Activated CD4-positive, alpha-beta T cell treated with anti-CD3 and anti-CD28 coated beads, Interleukin-2, amount 10 ng/mL, durations not matched to agents 24 days and 14 days (primary cell): ENCODE data around the gene YTHDF2. TPM values are rescaled to one million over a fixed set of nuclear protein-coding genes. Genes with fewer than 3 reads are reported as not detected.
"Not testable (repeated sequence)": the region's sequence is repeated elsewhere in the genome, so short reads cannot be mapped to it uniquely, and the experiment has no call there.

Experiments
- DNase-seq: peaks from one replicate; pipeline ENCODE4 v3.0.0; 2022
- H3K27ac Mint-ChIP-seq: one replicate; pipeline ENCODE4 v1.8.0; 2022; ENCODE audit warnings: mild to moderate bottlenecking, mixed read lengths
- H3K27me3 Mint-ChIP-seq: one replicate; pipeline ENCODE4 v1.8.0; 2022; ENCODE audit warnings: mixed read lengths
- H3K36me3 Mint-ChIP-seq: one replicate; pipeline ENCODE4 v1.8.0; 2022; ENCODE audit warnings: low read depth, mild to moderate bottlenecking, mixed read lengths
- H3K4me1 Mint-ChIP-seq: one replicate; pipeline ENCODE4 v1.8.0; 2021; ENCODE audit warnings: mixed read lengths
- H3K4me3 Mint-ChIP-seq: one replicate; pipeline ENCODE4 v1.8.0; 2022; ENCODE audit warnings: mild to moderate bottlenecking, moderate library complexity, mixed read lengths
- H3K9me3 Mint-ChIP-seq: one replicate; pipeline ENCODE4 v1.8.0; 2021; ENCODE audit warnings: mixed read lengths
- intact Hi-C: fragments of 100-400 bp; cut with micrococcal nuclease; formaldehyde crosslinking; loops from one replicate; pipeline ENCODE4 v1.15.1; 2023
- total RNA-seq: library from RNA; stranded (reverse); gene quantifications from 2 replicates; pipeline ENCODE4 v1.2.3, GENCODE V29; 2022

Gene YTHDF2
- total RNA-seq, 1 donor from 2014 or later = 92.6 TPM

- H3K27me3 Mint-ChIP-seq = peaks cover 10% of the 10 kb centered on the region
Observed at GRCh38 chr1:28775121-28775942, 38.6 kb downstream of the YTHDF2 start.

DNA sequence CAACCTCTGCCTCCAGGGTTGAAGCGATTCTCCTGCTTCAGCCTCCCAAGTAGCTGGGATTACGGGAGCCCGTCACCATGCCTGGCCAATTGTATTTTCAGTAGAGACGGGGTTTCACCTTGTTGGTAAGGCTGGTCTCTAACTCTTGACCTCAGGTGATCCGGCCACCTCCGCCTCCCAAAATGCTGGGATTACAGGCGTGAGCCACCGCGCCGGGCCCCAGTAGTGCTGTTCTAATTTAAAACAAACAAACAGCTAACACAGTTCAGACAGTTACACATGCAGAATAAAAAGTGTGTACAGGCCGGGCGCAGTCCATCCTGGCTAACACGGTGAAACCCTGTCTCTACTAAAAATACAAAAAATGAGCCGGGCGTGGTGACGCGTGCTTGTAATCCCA, 39.6 kb downstream of the YTHDF2 start:
- intact Hi-C loops = no loop called here
- Mint-ChIP-seq H3K9me3 (no peaks in the 10 kb centered on the region), H3K4me1 (peaks cover 4% of the 10 kb centered on the region), H3K27ac (no peak overlapping the region), H3K27me3 (peaks cover 10% of the 10 kb centered on the region), H3K36me3 (peaks cover 7% of the 10 kb centered on the region), H3K4me3 (no peak overlapping the region)
- DNase-seq = no peak

More at GRCh38 chr1:28775121-28775942, 38.6 kb downstream of the YTHDF2 start:
- intact Hi-C loops = no loop called here
- peak overlapping the region; percentile 41 for H3K27ac Mint-ChIP-seq
- peaks cover 11% of the 10 kb centered on the region for H3K36me3 Mint-ChIP-seq
- H3K4me1 Mint-ChIP-seq = peaks cover 4% of the 10 kb centered on the region
- peak; percentile 92 for DNase-seq
- no peaks in the 10 kb centered on the region for H3K9me3 Mint-ChIP-seq
- H3K4me3 Mint-ChIP-seq = peak overlapping the region; percentile 74

- no peak overlapping the region for H3K27ac Mint-ChIP-seq
- H3K27me3 Mint-ChIP-seq = peaks cover 13% of the 10 kb centered on the region
- intact Hi-C loops = no loop called here
- DNase-seq = no peak
- H3K4me1 Mint-ChIP-seq = peaks cover 4% of the 10 kb centered on the region
- H3K9me3 Mint-ChIP-seq = no peaks in the 10 kb centered on the region
- peaks cover 2% of the 10 kb centered on the region for H3K36me3 Mint-ChIP-seq
- no peak overlapping the region for H3K4me3 Mint-ChIP-seq
Observed at GRCh38 chr1:28778021-28778420, 41.3 kb downstream of the YTHDF2 start.

DNA sequence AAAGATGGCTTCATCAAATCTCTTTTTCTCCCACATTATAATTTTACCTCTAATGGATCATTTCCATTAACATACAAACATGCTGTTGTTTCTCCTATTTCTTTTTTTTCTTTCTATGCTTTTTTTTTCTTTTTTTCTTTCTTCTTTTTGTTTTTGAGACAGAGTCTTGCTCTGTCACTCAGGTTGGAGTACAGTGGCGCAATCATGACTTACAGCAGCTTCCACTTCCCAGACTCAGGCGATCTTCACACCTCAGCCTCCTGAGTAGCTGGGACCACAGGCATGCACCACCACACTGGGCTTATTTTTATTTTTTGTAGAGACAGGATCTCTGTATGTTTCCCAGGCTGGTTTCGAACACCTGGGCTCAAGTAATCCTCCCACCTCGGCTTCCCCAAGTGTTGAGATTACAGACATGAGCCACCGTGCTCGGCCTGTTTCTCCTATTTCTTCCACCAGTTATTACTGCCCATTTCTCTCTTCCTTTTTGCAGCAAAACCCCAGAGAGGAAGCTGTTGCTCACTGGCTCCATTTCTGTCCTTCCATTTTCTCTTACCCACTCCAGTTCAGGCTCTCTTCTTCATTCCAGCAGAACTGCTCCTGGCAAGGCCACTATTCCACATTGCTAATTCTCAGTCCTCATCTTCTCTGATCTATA, 43.1 kb downstream of the YTHDF2 start:
- intact Hi-C loops = no loop called here
- no peaks in the 10 kb centered on the region for H3K9me3 Mint-ChIP-seq

DNA sequence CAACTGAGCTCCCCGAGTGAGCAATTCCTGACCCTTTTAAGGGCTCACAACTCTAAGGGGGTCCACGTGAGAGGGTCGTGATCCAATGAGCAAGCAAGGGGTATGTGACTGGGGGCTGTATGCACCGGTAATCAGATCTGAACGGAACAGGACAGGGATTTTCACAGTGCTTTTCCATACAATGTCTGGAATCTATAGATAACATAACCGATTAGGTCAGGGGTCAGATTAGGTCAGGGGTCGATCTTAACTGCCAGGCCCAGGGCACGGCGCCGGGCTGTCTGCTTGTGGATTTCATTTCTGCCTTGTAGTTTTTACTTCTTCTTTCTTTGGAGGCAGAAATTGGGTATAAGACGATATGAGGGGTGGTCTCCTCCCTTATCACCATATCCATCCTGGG, 44.6 kb downstream of the YTHDF2 start:
- no peaks in the 10 kb centered on the region for H3K36me3 Mint-ChIP-seq
- H3K27ac Mint-ChIP-seq = no peak overlapping the region
- no peaks in the 10 kb centered on the region for H3K9me3 Mint-ChIP-seq
- DNase-seq = no peak
- peaks cover 7% of the 10 kb centered on the region for H3K4me1 Mint-ChIP-seq
- H3K4me3 Mint-ChIP-seq = no peak overlapping the region
- intact Hi-C loops = no loop called here
- peaks cover 17% of the 10 kb centered on the region for H3K27me3 Mint-ChIP-seq

More for the DNA sequence above, 43.1 kb downstream of the YTHDF2 start:
- no peak overlapping the region for H3K27ac Mint-ChIP-seq
- H3K36me3 Mint-ChIP-seq = peaks cover under 1% of the 10 kb centered on the region
- H3K4me3 Mint-ChIP-seq = no peak overlapping the region
- no peak for DNase-seq
- H3K27me3 Mint-ChIP-seq = peaks cover 13% of the 10 kb centered on the region
- peaks cover 2% of the 10 kb centered on the region for H3K4me1 Mint-ChIP-seq

DNA sequence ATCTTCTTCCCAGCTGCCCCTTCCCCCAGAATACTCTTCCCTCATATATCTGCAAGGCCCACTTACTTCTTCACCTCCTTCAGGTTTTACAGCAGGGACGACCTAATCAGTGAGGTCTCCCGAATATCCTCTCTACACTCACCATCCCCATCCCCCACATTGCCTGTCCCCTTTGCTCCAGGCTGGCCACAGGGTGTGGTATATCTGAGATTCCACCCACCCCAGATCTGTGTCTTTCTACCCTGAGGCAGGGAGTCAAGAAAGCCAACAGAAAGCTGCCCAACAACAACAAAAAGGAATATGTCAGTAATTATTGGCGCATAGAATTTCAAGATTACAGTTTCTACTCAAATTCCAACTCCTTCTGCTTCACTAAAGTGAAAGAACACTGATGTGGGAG, 45.3 kb downstream of the YTHDF2 start:
- no peak for DNase-seq
- intact Hi-C loops = no loop called here
- H3K27me3 Mint-ChIP-seq = peaks cover 17% of the 10 kb centered on the region
- H3K36me3 Mint-ChIP-seq = no peaks in the 10 kb centered on the region
- H3K4me3 Mint-ChIP-seq = no peak overlapping the region
- H3K27ac Mint-ChIP-seq = no peak overlapping the region
- H3K9me3 Mint-ChIP-seq = no peaks in the 10 kb centered on the region
- H3K4me1 Mint-ChIP-seq = peaks cover 7% of the 10 kb centered on the region

DNA sequence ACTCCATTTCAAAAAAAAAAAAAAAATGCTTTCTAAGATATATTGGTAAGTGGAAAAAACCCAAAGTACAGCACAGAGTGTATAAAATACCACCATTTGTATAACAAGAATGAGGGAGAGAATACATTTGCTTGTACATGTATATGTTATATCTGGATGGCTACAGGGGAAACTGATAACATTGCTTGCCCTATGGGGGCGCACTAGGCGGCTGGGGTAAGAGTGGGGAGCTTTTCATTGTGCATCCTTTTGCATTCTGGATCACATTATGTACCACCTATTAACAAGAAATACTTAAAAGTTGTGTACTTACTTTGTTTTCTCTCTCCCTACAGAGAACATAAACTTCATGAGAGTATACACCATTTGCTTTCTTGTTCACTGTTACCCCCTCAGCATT, 46.6 kb downstream of the YTHDF2 start:
- no peaks in the 10 kb centered on the region for H3K9me3 Mint-ChIP-seq
- H3K4me3 Mint-ChIP-seq = no peak overlapping the region
- H3K27ac Mint-ChIP-seq = no peak overlapping the region
- H3K4me1 Mint-ChIP-seq = peaks cover 7% of the 10 kb centered on the region
- no peaks in the 10 kb centered on the region for H3K36me3 Mint-ChIP-seq
- no peak for DNase-seq
- H3K27me3 Mint-ChIP-seq = peaks cover 15% of the 10 kb centered on the region
- intact Hi-C loops = no loop called here

- H3K27ac Mint-ChIP-seq = no peak overlapping the region
- H3K4me3 Mint-ChIP-seq = no peak overlapping the region
- peaks cover 7% of the 10 kb centered on the region for H3K4me1 Mint-ChIP-seq
- DNase-seq = no peak
- no peaks in the 10 kb centered on the region for H3K9me3 Mint-ChIP-seq
- no peaks in the 10 kb centered on the region for H3K36me3 Mint-ChIP-seq
- H3K27me3 Mint-ChIP-seq = peaks cover 24% of the 10 kb centered on the region
- intact Hi-C loops = no loop called here
Observed at GRCh38 chr1:28789412-28789811, 52.7 kb downstream of the YTHDF2 start.

- no peak for DNase-seq
- H3K27me3 Mint-ChIP-seq = peaks cover 24% of the 10 kb centered on the region
- no peak overlapping the region for H3K27ac Mint-ChIP-seq
- H3K9me3 Mint-ChIP-seq = no peaks in the 10 kb centered on the region
- no peak overlapping the region for H3K4me3 Mint-ChIP-seq
- intact Hi-C loops = no loop called here
- H3K4me1 Mint-ChIP-seq = peaks cover 7% of the 10 kb centered on the region
- no peaks in the 10 kb centered on the region for H3K36me3 Mint-ChIP-seq
Observed at GRCh38 chr1:28789816-28790215, 53.1 kb downstream of the YTHDF2 start.

DNA sequence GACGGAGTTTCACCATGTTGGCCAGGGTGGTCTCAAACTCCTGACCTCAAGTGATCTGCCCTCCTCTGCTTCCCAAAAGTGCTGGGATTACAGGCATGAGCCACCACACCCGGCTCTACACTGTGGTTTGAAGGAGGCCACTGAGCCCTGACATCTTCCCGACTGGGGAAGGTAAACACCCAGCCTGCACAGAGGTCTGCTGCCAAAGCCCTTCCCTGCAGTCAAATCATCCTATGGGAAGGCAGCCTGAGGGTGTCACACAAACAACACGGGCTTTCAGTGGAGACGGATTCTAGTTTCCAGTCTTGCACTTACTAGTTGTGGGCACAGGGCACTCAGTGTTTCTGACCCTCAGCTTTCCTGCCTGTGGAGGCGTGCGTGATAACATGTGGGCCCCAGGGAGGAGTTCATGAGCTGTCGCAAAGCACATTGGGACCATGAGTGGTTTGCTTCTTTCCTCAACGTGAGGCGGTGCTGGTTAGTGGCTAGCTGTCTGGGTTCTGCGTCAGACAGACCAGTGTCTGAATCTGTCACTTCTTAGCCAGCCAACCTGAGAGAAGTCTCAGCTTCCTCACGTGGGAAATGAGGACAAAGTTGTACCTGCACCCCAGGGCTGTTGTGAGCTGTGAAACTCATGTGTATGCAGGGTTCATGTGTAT, 53.8 kb downstream of the YTHDF2 start:
- Mint-ChIP-seq H3K27ac (no peak overlapping the region), H3K36me3 (no peaks in the 10 kb centered on the region), H3K4me1 (peaks cover 3% of the 10 kb centered on the region), H3K27me3 (peaks cover 22% of the 10 kb centered on the region), H3K9me3 (no peaks in the 10 kb centered on the region), H3K4me3 (no peak overlapping the region)
- intact Hi-C loops = no loop called here
- no peak for DNase-seq

DNA sequence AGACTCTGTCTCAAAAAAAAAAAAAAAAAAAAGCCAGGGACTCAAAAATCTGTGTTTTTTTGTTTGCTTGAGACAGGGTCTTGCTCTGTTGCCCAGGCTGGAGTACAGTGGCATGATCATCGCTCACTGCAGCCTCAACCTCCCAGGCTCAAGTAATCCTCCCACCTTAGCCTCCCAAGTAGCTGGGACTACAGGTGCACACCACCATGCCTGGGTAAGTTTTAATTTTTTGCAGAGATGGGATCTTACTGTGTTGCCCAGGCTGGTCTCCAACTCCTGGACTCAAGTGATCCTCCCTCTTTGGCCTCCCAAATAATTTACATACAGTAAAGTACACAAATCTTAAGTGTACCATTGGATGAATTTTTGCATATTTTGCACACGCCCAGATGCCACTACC, 55.2 kb downstream of the YTHDF2 start:
- H3K36me3 Mint-ChIP-seq, intact Hi-C loops, H3K27ac Mint-ChIP-seq, H3K9me3 Mint-ChIP-seq, H3K4me1 Mint-ChIP-seq, H3K4me3 Mint-ChIP-seq, DNase-seq: not testable (repeated sequence)
- H3K27me3 Mint-ChIP-seq = peaks cover 22% of the 10 kb centered on the region

- no peak overlapping the region for H3K27ac Mint-ChIP-seq
- H3K4me1 Mint-ChIP-seq = peaks cover 3% of the 10 kb centered on the region
- H3K4me3 Mint-ChIP-seq = no peak overlapping the region
- no peaks in the 10 kb centered on the region for H3K9me3 Mint-ChIP-seq
- DNase-seq = no peak
- intact Hi-C loops = no loop called here
- peaks cover 21% of the 10 kb centered on the region for H3K27me3 Mint-ChIP-seq
- H3K36me3 Mint-ChIP-seq = no peaks in the 10 kb centered on the region
Observed at GRCh38 chr1:28792644-28793121, 55.9 kb downstream of the YTHDF2 start.

DNA sequence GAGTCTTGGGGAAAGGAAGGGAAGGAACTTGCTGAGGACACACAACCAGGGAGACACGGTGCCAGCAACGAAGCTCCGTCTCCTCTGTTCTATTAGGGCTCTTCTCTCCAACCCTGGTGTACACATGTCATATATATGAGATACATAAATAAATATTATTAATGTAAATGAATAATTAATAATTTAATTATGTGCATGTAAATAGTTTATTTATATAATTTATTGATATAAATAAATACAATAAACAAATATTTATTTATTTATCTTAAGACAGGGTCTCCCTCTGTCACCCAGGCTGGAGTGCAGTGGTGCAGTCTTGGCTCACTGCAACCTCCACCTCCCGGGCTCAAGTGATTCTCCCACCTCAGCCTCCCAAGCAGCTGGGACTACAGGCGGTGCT, 57.8 kb downstream of the YTHDF2 start:
- DNase-seq, H3K4me1 Mint-ChIP-seq, H3K9me3 Mint-ChIP-seq, H3K4me3 Mint-ChIP-seq, H3K27ac Mint-ChIP-seq, intact Hi-C loops, H3K36me3 Mint-ChIP-seq: not testable (repeated sequence)
- peaks cover 26% of the 10 kb centered on the region for H3K27me3 Mint-ChIP-seq
